Tongue (tissue), 2 donors: ENCODE results near the gene CDC25A. TPM values are rescaled to one million over a fixed set of nuclear protein-coding genes. Genes with fewer than 3 reads are reported as not detected.
"Not testable (repeated sequence)": the region's sequence is repeated elsewhere in the genome, so short reads cannot be mapped to it uniquely, and the experiment has no call there.

Experiments used
- DNase-seq: peaks from one replicate; pipeline ENCODE4 v3.0.0-alpha.2; 2015
- total RNA-seq: library from RNA; depleted of rRNA; stranded (reverse); fragments of >200 nt; gene quantifications from one replicate; pipeline ENCODE4 v1.2.3, GENCODE V29; 2014

The CDC25A gene
- 4.8 TPM for total RNA-seq

DNA sequence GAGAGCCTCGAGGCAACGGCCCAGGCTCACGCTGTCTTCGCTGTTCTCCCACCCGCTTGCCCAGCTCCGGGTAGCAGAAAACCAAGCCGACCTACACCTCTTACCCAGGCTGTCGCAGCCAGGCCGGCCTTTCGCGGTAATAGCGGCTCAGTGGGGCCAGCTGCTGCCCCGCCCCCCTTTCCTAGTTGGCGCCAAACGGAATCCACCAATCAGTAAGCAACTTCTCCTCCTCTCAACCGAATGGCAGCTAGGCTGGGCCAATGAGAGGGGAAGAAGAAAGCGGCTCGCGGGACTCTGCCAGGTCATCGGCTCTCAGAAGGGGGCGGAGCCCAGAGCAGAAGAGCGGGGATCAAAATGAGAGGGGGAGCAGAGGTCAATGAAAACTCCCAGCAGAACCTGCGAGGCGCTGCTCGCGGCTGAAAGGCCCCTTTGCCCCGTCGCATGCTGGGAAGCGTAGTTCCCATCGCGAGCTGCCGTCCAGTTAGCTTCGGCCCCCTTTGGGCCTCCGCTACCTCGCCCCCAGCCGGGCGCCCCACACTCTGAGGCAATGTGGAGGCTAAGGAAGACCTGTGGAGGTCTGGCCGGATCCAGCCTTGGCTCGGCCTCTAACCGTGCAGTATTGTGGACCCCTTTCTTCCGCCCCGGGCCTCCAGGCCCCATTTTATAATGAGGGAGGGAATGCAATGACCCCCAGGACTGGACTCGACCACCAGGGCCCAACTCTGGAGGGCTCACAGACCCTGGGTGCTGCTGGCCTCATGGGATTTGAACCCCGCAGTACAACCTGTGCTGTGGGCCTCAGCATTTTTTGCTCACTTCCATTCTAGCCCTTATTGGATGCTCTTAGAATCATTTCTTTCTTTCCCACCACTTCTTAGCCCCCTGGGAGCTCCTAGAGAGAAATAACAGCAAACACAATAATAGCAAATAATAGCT is at the start of gene CDC25A:
TSS of gene CDC25A (minus strand) at position 152 of the 936 bp plus-strand sequence. CDS start 470 bp downstream, outside the sequence.
- peak; percentile 100 for DNase-seq

DNA sequence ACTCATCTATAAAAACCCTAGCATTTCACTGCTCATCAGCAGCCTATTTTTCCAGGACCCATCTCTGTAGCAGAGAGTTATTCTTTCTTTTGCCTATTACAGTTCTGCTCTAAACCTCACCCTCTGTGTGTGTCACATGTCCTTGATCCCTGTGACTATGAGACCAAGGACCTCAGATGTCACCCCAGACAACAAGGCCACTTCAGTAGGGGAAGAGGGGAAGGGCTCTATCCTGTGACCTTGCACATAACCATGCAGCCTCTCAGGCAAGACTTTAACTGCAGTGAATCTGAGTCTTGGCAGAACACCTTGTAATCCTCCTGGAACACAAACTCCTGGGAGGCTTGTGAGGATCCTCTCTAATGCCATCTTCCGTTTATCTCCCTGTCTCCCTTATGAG is 48.3 kb upstream of the CDC25A start:
- DNase-seq, result no peak

DNA sequence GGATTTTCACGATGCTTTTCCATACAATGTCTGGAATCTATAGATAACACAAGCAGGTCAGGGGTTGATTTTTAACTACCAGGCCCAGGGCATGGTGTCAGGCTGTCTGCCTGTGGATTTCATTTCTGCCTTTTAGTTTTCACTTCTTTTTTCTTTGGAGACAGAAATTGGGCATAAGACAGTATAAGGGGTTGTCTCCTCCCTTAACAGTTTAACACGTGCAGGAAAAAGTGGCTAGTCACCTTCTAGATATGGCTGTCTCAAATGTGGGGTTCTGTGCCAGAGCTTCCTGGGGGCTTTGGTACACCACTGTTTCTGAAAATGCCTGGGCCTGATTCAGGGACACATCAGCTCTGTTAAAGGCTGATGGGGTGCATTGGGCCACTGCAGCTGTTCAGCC is 45.3 kb upstream of the CDC25A start:
- no peak for DNase-seq

DNA sequence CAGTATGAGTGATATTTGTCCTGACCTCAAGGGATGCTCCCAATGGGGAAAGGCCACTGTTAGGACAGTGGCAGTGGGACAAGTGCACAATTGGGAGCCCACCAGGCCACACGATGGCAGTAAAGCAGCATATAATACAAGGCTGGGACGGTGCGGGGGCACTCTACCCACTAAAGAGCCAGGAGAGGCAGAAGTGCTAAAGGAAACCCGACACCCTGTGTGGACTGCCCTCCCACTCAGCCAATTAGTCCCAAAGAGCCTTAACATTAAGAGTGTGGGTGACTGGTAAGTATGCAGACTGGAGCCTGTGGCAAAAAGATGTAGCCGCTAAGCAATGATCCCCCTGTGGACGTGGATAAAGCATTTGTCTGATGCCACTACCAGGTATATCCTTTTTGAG is 44.5 kb upstream of the CDC25A start:
- DNase-seq, result peak; percentile 67

DNA sequence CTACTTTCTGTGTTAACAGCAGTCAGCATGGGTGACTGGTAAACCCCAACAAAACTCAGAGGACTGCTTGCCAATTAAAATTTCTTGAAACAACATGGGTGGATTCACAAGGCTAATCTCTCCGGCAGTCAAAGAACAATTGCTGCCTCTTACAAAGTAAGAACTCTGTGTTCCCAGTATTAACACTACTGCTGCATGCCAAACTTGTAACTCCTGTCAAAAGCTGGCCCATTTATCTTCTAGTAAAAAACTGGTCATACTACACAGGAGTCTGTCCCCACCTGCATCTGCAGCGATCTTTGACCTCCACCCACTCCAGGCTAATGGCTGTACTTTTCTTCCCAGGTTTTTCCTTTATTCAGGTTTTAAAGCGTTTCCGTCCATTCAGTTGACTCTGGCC is 44.0 kb upstream of the CDC25A start:
- no peak for DNase-seq

DNA sequence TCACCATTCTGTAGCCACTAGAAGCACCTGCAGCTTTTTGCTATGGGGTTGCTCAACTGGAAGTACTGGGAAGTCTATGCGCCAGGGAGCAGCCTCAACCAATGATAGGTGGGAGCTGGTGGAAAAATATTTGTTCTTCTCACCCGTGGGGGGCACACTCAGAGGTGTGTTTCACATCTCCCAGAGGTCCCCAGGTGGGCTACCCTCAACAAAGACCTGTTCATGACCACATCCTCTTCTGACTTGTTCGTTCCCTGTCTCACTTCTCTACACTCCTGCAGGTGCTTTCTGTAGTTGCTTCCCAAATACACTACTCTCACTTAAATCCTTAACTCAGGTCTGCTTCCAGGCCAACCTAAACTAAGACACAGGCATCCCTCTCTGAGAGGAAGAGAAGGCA is 38.7 kb upstream of the CDC25A start:
- no peak for DNase-seq

DNA sequence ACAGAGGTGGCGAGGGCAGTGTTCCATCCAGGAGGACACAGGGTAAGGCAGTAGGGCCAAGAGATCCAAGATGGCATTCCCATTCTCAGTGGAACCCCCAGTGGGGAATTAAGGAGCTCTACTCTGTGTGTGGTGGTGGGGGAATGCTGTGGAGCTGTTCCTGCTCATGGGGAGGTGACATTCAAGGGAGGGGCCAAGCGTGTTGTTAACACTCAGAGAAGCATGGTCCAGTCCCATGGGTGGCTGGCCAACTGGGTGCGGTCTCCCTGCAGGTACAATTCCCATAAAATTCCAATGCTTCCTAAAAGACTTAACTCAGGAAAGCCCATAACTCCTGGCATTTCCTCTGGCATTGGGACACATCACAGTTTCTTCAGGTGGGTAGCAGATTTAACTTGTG is 37.4 kb upstream of the CDC25A start:
- no peak for DNase-seq

DNA sequence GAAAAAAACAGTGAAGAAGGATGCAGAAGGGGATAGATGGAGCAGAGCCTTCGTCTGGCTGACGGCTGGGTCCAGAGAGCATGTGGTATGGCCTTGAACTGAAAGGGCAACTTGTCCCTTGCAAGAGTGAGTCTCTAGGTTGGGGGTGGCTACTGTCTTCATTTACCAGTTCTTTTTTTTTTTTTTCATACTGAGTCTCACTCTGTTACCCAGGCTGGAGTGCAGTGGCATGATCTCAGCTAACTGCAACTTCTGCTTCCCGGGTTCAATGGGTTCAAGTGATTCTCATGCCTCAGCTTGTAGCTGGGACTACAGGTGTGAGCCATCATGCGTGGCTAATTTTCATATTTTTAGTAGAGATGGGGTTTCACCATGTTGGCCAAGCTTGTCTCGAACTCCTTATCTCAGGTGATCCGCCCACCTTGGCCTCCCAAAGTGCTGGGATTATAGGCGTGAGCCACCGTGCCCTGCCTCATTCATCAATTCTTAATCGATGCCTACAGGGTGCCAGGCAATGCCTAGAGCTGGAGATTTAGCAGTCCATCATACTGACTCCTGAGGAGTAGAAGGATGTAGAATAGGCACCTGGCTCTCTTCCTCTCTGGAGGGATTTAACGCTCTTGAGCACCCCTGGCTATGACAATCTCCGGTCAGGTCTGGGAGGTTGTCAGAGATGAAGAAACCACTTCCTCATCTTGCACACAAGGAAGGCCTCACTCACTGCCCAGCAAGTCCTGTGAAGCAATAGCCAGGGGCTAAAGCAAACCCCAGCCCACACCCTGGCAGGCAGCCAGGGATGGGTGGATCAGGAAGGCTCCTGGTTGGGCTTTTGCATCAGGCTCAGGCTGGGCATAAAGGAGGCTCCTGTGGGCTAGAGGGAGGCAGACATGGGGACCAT is 34.6 kb upstream of the CDC25A start, which contains the start of gene CAMP:
TSS of gene CAMP (plus strand) at position 880 of the 898 bp plus-strand sequence. CDS start at position 897, 17 bp downstream.
- no peak for DNase-seq

DNA sequence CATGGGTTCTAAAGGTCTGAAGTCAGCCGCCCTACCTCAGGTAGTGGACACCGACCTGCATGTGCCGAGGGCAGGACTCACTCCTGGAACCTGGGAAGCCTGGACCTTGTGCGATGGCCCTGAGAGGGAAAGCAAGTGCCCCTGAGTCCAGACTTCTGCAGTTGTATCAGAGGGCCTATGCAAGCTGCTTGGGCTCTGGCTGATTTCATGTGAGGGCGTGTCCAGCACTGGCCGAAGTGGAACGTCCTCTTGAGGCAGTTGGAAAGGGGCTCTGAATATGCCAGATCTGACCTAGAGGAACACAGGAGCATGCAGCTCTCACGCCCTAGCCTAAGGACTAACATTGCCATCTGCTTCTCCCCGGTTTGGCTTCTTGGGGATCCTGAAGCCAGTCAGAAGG is 32.5 kb upstream of the CDC25A start:
- DNase-seq, result no peak

DNA sequence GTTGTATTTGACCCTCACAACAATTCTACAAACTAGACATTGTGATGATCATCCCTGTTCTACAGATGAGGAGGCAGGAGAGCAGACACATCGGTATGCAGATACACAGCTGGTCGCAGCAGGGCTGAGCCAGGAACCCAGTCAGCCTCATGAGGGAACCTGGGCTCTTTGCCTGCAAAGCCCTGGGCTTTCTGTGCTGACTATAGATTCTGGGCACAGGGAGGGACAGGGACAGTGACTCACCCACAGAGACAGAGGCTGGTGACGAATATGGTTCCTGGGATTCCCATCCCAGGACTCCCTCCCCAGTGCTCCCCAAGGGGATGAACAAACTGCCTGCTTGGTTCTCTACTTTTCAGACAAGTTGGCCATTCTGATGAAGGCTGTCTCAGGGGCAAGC is 31.3 kb upstream of the CDC25A start:
- no peak for DNase-seq

DNA sequence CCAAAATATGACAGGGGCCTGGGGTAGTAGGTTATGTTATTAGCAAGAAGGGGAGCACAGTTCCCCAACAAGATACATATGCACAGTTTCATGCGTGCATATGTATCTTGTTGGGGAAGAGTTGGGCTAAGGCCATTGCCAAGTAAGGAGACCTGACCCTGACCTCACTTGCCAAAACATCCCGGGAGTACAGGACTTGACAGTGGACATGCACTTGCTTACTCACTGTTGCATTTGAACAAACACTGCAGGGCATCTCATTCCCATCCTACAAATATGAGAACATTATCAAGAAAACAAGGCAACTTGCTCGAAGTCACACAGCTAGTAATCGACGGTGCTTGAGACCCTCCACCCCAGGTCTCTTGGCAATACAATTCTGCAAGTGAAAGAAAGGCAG is 30.3 kb upstream of the CDC25A start:
- DNase-seq, result no peak

DNA sequence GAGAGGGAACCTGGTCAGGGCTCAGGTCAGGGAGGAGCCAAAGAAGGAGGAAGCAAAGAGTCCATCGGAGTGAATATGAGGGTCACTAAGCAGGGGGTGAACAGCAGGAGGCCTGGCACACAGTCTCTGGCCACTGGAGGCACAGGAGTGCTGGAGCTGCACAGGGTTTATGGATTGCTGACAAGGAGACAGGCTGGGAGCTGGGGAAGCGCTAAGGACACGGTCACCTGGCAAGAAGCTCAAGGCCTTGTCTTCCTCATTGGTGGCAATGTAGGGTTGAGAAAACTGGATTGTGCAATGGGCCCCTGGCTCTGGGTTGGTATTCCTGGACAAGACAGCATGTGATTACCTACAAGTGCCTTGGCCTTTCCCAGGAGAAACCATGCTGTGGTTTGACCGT is 29.2 kb upstream of the CDC25A start:
- no peak for DNase-seq

DNA sequence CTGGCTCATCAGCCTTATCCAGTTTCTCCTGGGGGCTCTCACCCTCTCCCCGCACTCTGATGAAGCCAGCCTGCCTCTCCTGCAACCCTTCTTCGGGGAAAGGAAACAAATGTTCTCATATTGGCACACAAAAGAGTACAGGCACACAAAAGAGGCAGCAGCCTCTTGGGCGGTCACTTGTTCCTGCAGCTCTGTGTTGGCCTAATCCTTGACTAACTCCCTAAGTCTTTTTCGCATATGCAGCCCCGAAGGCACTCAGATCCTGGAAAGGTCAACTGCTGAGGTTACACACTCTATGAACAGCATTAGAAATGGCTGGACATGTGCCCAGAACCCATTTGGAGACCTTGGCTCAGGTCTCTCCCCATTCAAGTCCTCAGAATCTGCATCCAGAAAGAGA is 27.7 kb upstream of the CDC25A start:
- DNase-seq, result peak; percentile 46

DNA sequence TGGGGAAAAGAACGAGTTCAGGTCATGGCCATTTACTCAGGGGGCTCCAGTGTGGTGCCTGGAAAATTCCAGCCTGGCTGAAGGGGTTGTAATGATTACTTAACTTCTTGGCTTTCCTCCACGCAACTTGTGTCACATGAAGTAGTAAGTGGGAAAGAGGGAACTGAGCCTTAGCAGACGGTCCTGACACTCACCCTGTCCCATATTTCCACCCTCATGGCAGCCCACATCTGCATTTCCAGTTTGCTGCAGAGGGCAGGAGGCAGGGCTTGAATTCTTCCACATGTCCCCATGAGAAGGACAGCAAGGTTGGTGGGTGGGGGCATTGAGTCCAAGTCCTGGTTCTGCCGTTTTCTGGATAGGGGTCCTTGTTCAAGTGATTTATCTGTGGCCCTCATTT is 27.2 kb upstream of the CDC25A start:
- peak; percentile 73 for DNase-seq

DNA sequence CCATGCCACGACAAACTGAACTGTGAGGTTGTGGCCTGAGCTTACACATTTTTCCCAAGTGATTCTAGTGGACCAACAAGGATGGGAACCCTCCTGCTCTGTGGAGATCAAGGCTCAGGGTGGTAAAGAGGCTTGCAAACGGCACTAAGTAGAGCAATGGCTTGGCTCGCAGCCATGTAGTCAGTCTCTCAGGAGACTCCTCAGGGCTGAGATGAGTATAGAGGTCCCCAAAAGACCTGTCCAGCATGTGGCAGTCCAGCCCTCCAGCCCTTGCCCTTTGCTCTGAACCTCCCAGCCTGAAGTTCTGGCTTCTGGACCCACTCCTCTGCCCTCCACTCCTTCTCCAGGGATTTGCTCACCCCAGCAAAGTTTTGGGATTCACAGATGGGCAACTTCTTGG is 26.8 kb upstream of the CDC25A start:
- DNase-seq, result peak; percentile 9

DNA sequence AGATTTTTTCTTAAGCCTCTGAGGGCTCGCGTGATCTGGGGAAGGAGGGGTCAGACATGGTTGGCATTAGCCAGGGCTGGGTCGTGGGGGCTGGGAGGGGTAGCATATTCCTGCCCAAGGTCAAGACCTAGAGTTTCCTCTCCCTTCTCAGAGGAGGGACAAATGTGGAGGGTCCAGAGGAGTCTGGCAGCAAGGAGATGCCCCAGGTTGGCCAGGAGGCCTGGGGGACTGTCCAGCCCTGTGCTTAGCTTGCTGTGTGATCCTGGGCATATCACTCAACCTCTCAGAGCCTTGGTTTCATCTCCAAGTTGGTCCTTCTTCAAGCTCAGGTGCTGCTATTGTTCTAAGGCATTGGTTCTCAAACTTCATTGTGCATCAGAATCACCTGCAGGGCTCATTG is 26.0 kb upstream of the CDC25A start:
- DNase-seq, result no peak

DNA sequence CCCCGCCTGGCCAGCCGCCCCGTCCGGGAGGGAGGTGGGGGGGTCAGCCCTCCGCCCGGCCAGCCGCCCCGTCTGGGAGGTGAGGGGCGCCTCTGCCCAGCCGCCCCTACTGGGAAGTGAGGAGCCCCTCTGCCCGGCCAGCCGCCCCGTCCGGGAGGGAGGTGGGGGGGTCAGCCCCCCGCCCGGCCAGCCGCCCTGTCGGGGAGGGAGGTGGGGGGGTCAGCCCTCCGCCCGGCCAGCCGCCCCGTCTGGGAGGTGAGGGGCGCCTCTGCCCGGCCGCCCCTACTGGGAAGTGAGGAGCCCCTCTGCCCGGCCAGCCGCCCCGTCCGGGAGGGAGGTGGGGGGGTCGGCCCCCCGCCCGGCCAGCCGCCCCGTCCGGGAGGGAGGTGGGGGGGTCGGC is 23.6 kb upstream of the CDC25A start:
- DNase-seq, result not testable (repeated sequence)

DNA sequence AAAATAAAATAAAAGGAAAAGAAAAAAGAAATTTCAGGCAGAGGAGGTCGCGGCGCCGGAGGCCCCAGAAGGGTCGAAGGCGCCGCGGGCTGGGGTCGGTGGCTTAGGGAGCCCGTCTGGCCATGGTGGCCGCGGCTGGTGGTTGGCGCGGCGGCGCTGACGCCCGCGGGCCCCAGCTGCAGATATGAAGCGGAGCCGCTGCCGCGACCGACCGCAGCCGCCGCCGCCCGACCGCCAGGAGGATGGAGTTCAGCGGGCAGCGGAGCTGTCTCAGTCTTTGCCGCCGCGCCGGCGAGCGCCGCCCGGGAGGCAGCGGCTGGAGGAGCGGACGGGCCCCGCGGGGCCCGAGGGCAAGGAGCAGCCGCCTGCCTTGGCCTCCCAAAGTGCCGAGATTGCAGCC is 22.3 kb upstream of the CDC25A start:
- not testable (repeated sequence) for DNase-seq

DNA sequence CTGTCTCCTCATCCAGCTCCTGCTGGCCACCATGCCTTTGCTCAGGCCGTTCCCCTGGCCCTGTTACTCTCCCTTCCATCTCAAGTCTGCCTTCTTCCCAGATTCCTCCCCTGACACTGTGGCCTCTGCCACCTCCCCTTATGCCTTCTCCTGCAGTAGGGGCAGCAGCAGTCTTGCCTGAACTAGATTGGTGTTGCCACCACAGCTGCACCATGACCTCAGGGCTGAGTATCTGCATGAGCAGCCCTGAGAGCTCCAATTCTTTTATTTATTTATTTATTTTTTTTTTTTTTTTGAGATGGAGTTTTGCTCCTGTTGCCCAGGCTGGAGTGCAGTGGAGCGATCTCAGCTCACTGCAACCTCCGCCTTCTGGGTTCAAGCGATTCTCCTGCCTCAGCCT is 21.2 kb upstream of the CDC25A start:
- no peak for DNase-seq

DNA sequence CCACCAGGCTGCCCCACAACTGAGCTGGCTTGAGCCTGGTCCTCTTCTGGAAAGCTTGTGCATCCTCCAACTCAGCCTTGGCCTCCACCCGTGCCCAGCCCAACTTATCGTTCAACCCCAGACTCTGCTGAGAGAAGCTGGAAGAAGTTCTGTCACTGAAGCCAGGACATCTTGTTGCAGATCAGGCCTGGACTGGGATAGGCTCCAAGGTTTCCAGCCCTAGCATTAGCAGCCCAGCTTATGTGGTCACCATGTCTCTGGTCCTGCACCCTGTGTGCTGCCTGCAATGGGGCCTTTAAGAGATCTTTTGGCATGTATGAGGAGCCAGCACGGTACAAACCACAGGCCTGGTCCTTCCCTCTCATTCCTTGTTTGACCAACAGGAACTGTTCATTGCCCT is 19.9 kb upstream of the CDC25A start:
- DNase-seq, result no peak

DNA sequence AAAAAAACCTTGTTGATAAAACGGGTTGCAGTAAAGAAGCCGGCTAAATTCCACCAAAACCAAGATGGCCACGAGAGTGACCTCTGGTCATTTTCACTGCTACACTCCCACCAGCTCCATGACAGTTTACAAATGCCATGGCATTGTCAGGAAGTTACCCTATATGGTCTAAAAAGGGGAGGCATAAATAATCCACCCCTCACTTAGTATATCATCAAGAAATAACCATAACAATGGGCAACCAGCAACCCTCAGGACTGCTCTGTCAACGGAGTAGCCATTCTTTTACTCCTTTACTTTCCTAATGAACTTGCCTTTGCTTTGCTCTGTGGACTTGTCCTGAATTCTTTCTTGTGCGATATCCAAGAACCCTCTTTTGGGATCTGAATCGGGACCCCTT is 14.4 kb upstream of the CDC25A start:
- DNase-seq, result no peak

DNA sequence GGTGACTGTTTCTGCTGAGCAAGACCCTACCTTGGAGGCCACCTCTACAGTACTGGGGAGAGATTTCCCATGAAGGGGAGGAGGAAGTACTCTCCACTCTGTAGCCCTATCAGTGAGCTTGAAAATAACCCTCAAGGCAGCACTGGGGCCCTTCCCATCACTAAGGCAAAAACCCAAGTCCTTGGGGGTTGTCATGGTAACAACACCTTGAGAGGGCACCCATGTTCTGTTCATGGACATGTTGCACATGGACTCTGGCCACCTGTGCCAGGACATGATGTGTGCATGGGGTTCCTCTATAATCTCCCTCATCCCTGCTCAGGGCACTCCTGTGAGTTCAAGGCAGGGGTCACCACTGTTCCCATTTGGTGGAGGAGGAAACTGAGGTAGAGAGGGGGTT is 10.9 kb upstream of the CDC25A start:
- no peak for DNase-seq

DNA sequence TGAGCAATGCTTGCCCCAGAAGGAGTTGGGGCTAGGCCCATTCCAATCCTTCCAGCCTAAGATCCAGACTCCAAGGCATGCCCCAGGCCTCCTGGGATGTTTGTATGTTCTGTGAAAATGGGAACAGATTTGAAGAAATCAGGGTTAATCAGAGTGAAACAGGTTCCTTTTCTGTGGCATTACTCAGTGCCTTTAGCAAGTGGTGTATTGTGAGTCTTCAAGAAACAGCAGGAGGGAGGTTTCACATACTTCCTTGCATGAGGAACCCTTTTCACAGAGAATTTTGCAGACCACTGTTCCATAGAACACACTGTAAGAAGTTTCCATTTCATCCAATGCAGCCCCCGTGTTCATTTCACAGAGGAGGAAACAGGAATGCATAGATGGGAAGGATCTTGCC is 8.4 kb upstream of the CDC25A start:
- DNase-seq, result no peak
